GM19455 (cell line): ENCODE results near the gene BMP6.
"Not testable (repeated sequence)": the region's sequence is repeated elsewhere in the genome, so short reads cannot be mapped to it uniquely, and the experiment has no call there.

ENCODE experiments used
- ATAC-seq: cut with Tn5 transposase; IDR thresholded peaks from one replicate; pipeline ENCODE4 v1.9.1; 2021; ENCODE audit not compliant: unreplicated experiment

Gene BMP6

DNA sequence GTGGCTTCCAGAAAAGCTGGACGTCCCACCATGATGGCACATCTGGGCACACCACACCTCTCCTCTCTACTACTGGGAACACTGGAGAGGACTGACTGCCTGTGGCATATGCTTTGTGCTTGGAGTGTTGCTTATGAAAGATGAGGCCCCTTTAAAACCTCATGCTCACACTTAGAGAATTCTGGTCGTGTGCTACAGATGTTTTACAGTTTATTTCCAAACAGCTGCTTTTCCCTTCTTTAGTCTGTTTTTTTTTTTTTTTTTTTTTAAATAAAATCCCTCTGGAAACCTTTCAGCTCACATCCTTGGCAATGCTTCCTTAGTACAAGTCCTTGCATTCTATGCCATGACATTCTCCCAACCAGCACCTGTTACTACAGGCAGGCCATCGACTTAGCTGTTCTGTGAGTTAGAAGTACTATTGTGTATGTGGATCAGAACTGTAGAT lies 60.3 kb downstream of the BMP6 start:
- no peak for ATAC-seq

DNA sequence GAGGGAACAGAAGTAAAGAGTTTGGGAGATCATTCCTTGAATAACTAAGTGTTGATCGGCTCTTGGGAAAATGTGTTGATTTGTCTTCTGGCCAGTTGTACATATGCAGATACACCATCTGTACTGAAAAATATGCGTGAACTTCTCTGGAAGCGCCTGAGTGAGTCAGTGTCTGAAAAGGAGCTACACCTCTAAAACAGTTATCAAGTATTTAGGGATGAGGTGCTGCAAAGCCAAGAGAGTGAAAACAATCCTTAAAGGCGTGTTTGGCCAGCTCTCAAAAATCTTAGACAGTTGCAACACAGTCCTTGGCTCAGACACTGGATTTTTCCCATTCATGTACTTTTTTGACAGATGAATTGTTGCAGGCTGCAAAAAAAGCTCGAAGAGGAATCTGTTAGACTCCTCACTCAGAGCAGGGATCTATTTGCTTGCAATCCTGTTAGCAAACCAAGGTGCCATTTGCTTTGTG lies 61.3 kb downstream of the BMP6 start:
- ATAC-seq = no peak

DNA sequence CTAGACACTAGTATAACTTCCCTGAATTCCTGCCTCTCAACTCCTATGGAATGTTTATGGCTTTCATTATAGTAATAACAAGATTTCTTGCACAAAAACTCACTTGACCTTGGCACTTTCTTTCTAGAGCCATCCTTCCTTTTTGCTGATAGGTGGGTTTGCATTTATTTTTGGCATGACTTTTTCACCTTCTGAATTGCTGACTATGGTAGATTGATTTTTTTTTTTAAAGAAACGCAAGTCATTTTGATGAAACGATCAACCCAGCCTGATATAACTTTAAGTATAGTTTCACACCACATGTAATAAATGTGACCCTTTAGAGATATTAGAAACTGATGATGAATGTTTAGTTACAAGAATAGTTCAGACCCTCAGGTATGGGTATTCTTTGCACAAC lies 61.8 kb downstream of the BMP6 start:
- ATAC-seq = no peak

DNA sequence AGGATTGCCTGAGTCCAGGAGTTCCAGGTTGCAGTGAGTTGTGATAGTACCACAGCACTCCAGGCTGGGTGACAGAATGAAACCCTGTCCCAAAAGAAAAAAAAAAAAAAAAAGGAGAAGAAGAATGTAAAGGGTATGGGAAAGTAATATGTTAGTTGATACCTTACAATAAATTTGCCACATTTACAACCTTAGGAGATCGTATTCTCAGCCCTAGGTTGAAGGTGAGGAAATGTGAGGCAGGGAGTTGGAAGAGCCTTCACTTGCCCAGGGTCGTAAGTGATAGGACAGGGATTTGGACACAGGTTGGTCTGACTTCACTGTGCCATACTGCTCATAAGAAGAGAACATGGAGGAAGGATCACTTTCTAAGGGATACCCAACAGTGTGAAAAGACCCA lies 68.6 kb downstream of the BMP6 start:
- no peak for ATAC-seq

DNA sequence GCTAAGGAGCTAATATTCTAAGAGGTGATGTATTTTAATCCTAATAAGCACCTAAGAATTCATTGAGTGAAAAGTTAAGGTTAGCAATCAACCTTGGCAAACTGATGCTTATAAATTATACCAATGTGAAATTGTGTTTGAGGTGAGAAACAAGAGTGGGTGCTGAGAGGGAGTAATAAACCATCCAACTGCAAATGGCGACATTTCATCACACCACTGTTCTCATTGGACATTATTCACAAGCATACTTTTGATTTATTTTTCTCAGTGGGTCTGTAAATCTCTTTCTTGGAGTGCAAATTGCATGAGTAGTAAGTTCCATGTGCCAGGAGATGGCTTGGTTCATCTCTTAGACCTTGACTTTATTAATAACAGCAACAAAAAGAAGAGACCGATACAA lies 71.5 kb downstream of the BMP6 start:
- ATAC-seq = no peak

DNA sequence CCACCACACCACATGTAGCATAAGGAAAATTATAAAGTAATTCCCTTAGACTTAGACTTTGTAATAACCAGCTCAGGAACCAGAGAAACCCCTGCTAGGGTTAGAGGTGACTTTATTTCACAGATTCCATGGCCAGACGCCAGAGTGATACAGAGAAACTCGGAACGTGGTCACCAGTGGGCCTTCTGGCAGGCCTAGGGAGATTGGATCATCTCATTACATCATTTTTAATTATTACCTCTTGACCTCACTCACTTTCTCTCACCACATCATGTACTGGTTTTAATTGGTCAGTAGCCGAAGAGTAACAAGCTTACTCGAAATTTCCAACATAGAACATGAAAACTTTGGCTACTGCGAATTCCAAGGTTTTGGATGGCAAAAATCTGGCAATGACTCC lies 72.9 kb downstream of the BMP6 start:
- no peak for ATAC-seq

DNA sequence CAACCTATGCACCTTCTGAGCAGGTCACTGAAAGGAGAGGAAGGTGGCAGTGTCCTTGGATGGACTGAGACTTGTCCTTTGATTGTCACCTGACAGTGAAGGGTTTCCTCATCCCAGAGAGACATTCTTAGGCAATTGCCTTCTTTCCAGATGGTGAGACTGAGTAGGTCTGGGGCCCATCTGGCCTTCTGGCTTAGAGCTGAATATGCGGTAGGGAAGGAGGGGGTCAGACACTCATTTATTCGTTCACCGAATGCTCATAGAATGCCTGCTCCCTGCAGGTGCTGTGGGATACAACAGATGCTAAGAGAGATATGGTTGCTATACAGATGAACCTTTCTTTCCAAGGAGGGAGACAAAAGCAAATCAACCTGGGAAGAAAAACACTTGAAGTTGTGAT lies 76.8 kb downstream of the BMP6 start:
- ATAC-seq = no peak

DNA sequence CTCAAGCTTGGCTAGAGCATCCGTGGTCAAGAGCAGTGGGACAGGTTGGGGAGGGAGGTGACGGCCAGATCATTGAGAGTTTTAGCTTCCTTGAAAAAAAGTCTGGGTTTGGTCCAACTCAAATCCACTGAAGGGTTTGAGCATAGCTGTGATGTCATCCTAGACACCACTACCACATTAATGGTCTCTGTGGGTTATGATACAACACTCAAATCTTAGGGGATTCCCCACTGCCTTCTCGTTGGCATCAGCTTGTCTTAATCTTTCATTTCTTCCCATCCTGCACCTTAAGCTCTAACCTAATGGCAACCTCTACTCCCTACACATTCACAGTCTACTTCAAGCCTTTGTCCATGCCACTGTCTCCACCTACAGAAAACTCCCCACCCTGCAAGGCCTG lies 77.3 kb downstream of the BMP6 start:
- ATAC-seq = no peak

DNA sequence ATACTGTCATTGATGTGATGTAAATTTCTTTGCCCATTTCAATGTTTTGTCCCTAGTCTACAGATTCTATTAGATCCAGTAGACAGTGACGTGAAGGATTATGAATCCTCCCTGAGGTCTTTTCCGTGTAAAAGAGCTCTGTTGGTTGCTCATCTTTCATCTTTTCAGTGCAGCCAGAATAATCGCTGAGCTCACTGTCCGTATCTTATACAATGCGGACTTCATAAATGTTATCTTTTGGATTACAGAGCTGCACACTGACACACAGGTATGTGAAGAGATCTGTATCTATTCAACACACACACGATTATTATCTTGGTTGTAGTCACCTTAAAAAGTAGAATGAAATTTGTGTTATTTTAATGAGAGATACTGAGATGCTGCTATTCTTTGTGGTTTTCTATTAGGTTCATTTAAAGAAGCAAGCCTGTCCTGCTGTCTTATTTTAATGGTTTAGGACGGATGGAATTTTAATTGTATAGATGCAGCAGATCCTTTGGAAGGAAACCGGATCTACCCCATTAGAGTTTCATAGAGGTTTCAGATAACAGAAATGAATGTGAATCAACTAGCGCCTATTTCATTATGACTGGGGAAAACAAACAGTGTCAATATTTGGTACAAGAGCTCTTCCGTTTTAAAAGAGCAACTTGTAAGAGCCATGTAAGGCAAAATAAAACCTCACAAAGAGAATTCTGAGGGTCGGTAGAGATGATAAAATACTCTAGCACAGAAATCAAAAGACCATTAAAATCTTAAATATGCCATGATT lies 79.4 kb downstream of the BMP6 start:
- ATAC-seq = no peak

DNA sequence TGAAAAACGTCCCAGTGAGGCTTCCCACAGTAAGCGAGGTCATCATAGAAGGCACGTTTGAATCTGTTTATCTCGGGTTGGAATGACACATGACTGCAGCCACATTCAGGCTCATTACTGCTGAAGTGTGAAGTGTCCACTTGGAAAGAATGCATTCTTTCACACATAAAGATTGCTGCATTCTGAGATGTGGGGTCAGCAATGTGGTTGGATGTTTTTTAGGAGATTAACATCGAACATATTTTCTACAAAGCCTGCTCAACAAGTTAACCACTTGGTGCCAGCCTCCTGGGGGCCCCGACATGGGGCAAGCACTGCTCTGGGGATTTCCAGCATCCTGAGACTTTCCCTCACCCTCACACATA lies 79.9 kb downstream of the BMP6 start:
- no peak for ATAC-seq

DNA sequence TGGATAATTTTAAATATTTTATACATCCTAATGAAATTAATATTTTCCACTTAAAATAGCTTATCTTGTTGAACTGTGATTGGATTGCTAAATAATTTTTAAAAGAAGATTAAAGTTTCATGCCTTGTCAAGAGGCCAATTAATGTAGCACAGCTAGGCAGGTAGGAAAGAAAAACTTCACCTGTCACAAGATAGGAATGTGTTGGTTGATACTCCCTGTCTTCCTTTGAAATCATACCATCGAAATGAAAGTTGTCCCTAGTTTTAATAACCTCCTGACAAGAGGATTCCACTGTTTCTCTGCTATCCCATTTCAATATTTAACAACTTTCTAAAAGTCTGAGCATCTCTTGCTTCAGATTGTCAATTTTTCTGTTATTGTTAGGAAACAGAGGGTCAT lies 80.8 kb downstream of the BMP6 start:
- ATAC-seq = no peak

DNA sequence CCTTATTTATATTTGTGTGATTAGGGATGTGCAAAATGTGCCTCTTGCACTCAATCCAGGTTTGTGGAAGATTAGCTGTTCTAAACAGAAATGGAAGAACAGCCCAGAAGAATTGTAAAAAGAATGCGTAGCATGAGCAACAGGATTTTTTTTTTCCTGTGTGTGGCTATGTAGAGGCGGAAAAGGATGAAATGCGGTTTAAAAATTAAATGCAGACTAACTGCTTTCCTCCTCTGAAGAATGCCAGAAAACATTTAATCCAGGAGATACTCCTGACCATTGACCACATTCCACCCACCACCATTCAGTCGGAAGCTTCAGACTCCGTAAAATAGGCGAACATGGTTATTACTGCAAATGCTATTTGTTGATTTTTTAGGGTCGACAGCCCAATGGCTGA lies 83.4 kb downstream of the BMP6 start:
- no peak for ATAC-seq

DNA sequence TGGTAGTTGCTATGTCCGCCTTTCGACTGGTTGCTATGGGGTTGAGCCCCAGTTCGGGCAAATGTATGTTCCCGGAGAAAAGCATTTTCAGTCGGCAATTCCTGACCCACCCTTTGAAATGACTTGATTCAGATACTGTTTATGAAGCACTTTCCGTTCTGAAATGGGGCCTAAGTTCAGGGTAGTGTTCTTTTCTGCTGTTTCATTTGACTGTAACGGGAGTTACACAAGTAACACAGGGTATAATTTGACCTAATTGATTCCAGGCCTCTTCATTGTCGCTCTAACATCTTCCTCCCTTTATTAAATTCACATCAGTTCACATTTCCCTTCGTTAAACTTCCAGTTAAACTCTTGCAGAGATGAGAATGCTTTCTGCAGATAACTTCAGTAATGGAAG lies 85.5 kb downstream of the BMP6 start:
- no peak for ATAC-seq

DNA sequence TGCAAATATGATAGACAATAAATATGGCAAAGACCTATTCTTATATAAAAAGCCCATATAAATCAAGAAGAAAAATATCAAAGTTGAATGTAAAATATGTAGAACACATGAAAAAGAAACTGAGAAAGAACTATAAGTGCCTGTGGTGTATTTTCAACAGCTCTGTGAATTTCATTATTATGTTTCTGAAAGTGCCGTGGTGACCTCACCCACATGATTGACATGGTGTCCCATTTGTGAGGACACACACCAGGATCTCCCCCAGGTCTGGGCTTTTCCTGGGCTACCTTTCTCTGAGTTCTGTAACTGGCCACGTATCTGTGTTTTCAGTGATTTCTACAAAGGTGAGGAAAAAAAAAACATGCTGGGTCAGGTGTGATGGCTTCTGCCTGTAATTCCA lies 86.7 kb downstream of the BMP6 start:
- no peak for ATAC-seq

DNA sequence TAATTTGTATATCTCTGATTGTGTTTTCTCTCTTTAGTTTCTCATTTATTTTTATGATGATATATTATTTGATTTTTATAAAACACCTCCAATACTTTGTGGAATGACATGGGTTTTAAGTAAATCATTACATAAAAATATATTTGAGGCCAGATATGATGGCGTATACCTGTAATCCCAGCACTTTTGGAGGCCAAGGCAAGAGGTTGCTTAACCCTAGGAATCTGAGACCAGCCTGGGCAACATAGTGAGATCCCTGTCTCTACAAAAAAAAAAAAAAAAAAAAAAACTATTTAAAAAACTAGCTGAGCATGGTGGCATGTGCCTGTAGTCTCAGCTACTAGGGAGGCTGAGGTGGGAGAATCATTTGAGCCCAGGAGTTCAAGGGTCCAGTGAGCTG lies 87.3 kb downstream of the BMP6 start:
- ATAC-seq = no peak

DNA sequence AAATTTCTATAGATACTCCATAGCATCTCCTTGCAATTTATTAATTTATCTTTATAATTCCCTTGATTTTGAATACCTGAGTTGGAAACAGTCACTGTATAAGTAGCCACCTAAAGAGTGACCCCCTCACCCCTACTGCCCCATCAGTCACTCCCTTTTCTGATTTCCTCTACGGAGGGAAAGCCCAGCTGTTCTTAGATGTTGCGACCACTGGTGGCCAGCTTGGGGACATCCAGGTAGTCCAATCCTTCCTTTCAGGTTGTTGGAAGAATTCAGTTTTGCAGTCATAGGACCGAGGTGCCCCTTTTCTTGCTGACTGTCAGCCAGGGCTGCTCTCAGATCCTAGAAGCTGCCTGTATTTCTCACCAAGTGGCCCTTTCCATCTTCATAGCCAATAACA lies 87.8 kb downstream of the BMP6 start:
- ATAC-seq = no peak

DNA sequence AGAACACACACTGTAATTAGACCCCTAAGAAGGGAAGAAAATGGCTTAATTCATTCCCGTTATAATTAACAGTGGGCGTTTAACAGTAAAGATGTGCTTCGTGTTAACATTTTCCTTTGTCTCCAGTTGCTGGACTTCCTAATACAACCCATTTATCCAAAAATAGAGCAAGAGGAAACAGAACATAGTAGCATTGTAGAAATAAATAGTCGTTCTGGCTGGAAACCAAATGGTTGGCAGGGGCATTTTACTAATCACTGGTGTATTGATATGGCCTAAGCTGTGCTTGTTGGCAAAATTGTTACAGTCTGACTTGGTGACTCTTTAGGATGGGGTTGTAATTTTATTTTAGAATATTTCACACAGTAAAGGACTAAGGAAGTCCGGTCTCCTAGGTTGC lies 89.8 kb downstream of the BMP6 start:
- ATAC-seq = no peak

DNA sequence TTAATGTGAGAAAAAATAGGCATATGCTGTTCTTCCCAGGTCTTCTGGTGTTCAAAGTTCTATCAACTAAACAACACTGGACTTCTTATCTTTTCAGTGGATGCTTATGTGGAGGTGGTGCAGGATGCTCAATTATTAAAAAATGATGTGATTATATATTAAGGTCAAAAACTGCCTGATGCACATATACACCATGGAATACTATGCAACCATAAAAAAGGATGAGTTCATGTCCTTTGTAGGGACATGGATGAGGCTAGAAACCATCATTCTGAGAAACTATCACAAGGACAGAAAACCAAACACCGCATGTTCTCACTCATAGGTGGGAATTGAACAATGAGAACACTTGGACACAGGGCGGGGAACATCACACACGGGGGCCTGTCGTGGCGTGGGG lies 91.3 kb downstream of the BMP6 start:
- ATAC-seq = not testable (repeated sequence)

DNA sequence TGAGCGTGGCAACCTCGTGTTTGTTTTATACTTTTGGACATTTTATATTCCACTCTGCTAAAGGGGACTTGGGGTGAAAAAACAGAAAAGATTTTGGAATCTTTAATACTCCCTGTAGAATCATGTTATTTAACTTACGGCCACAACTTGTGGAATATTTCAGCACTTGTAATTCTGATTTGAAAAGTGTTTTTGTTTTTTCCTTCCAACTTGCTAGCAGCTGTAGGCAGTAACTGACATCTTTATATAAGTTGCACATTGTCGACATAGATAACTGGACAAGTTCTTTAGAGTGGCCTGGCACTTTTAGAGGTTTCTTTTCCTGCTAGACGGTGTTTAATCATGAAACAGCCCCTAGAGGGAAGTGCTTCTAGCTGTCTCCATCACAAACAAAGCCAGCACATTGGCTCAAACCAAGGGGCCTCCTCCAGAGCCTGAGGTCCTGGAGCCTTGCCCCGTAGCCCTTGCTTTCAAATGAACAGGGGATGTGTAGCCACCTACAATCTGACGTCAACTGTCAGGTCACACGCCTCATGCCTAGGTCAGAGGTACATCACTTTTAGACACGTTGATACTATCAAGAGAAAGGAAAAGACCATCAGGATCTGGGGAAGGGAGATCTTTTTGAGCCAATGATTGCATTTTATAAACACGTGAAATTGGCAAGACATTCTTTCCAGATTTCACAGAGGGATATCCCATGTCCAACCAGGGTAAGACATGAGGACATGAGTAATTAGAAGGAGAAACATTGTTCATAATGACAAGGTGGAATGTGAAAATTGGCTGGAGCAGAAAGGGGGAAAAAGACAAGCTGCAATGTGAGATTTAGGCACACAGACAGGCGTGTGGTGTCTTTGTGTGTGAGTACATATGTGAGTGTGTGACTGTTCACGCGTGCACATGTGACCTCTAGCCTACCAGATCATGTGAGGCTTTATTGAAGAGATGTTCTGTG lies 92.6 kb downstream of the BMP6 start:
- no peak for ATAC-seq

DNA sequence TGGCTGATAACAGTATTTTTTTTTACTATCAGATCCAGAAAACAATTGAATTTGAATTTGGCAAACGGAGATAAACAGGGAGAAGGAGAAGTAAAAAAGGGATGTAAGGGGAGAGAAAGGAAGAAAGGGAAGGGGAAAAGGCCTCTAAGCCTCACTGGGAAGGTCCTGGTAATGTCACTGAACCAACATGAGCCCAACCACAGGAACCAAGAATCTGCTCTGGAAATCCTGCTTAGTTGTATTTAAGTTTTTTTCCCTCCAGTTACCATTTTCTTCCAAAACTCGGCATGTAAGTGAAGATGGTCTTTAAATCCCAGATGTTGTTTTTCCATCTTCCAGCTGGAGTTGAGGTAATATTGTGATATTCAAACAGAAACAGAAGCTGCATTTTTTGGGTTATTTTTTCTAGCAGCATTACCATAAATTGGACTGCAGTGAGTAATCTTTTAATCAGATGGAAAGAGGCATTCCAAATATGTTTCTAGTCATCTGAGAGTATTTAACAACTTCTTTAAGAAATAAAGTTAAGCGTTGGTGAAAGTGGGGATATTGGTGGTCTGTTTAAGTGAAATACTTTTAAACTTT lies 93.6 kb downstream of the BMP6 start:
- ATAC-seq = no peak

DNA sequence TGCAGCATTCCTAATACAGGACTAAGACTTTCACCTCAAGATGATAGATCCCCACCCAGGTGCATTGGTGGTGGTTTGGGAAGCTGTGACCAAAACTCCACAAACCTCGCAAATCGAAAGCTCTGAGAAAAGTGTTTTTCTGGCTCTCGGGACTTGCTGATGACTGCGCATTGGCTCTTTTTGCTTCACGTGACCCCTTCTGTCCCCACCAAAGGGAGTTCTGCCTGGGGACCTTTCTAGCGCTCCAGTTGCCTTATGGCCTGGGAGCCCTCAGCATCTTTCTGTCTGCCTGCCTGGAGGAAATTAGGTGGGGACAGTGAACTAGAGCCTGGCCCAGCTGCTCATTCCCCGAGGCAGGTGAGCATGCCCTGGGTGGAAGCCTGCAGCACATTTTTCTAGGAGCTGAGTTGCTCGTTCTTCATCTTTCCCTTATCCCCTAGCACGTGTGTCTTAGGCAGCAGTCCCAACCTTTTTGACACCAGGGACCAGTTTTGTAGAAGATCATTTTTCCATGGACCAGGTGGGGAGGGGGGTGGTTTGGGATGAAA lies 94.5 kb downstream of the BMP6 start:
- no peak for ATAC-seq

DNA sequence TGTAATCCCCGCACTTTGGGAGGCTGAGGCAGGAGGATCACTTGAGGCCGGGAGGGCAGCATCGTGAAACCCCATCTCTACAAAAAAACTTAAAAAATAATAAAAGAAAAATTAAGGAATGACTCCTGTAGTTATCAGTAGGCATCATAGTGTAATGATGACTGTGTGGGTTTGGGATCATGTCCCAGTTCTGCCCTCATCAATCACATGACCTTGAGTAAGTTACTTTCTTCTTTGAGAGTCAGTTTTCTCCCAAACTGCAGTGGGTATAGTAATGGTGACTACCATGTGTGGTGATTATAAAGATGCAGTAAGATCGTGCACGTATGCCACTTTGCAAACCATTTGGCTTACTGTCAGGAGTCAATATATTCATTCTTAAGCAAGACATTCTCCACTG lies 95.5 kb downstream of the BMP6 start:
- no peak for ATAC-seq
